HG02973 (cell line): ENCODE data around the gene STPG1.
A peak's percentile ranks its signal among the peaks of the same experiment; 100 is the strongest.

ENCODE experiments used
- ATAC-seq: cut with Tn5 transposase; IDR thresholded peaks from one replicate; pipeline ENCODE4 v1.9.1; 2021; ENCODE audit warnings: moderate library complexity; ENCODE audit not compliant: unreplicated experiment

The STPG1 gene

GRCh38 chr1:24393892-24394291, 19.7 kb downstream of the STPG1 start:
- ATAC-seq: no peak

GRCh38 chr1:24392982-24393650, 20.5 kb downstream of the STPG1 start:
- ATAC-seq: no peak

- ATAC-seq: no peak
Observed at GRCh38 chr1:24392604-24392946, 21.0 kb downstream of the STPG1 start.

GRCh38 chr1:24391882-24392603, 21.5 kb downstream of the STPG1 start:
- peak; percentile 56 for ATAC-seq

- ATAC-seq: peak; percentile 38
Observed at GRCh38 chr1:24390924-24391782, 22.4 kb downstream of the STPG1 start.

GRCh38 chr1:24389231-24389678, 24.3 kb downstream of the STPG1 start:
- no peak for ATAC-seq

GRCh38 chr1:24388331-24388885, 25.2 kb downstream of the STPG1 start:
- no peak for ATAC-seq

GRCh38 chr1:24387636-24388175, 25.9 kb downstream of the STPG1 start:
- no peak for ATAC-seq

- no peak for ATAC-seq
Observed at GRCh38 chr1:24386931-24387330, 26.7 kb downstream of the STPG1 start.

- ATAC-seq: no peak
Observed at GRCh38 chr1:24386241-24386640, 27.3 kb downstream of the STPG1 start.

GRCh38 chr1:24385160-24385940, 28.2 kb downstream of the STPG1 start:
- ATAC-seq: no peak

GRCh38 chr1:24384251-24385090, 29.1 kb downstream of the STPG1 start:
- ATAC-seq: peak; percentile 53

- no peak for ATAC-seq
Observed at GRCh38 chr1:24383381-24383940, 30.1 kb downstream of the STPG1 start.

GRCh38 chr1:24382165-24382577, 31.4 kb downstream of the STPG1 start:
- no peak for ATAC-seq

- ATAC-seq: no peak
Observed at GRCh38 chr1:24381256-24381655, 32.3 kb downstream of the STPG1 start.

GRCh38 chr1:24380508-24380907, 33.1 kb downstream of the STPG1 start:
- no peak for ATAC-seq

GRCh38 chr1:24379733-24380315, 33.8 kb downstream of the STPG1 start:
- no peak for ATAC-seq

- ATAC-seq: no peak
Observed at GRCh38 chr1:24374891-24375786, 38.4 kb downstream of the STPG1 start.
